ENCODE results near the gene CASP3. TPM values are rescaled to one million over a fixed set of nuclear protein-coding genes. Genes with fewer than 3 reads are reported as not detected.
"Not testable (repeated sequence)": the region's sequence is repeated elsewhere in the genome, so short reads cannot be mapped to it uniquely, and the experiment has no call there.

Gene CASP3
- polyA plus RNA-seq, 1 experiment = 20.5 TPM

- no peak for DNase-seq (ENCODE audit: low read depth)
- no peaks in the 10 kb centered on the region for H3K36me3 ChIP-seq (ENCODE audit: control insufficient read depth, insufficient read depth, low read length)
Measured at GRCh38 chr4:184616633-184617551, 32.4 kb downstream of the CASP3 start.

GRCh38 chr4:184616168-184616567 is 33.1 kb downstream of the CASP3 start:
- H3K27me3 ChIP-seq (ENCODE audit: control insufficient read depth, insufficient read depth, low read length); DNase-seq (ENCODE audit: low read depth); CTCF ChIA-PET; H3K36me3 ChIP-seq (ENCODE audit: control insufficient read depth, insufficient read depth, low read length); POLR2A ChIA-PET; H3K4me3 ChIP-seq (ENCODE audit: low read depth, low read length): not testable (repeated sequence)

More at GRCh38 chr4:184616633-184617551, 32.4 kb downstream of the CASP3 start:
- TF ChIP-seq CTCF (IDR thresholded peaks at IDR 0.05; ENCODE audit: insufficient read depth, low read depth, low read length) = no peak
- Histone ChIP-seq H3K4me3 (ENCODE audit: low read depth, low read length) (no peak overlapping the region), H3K27me3 (ENCODE audit: control insufficient read depth, insufficient read depth, low read length) (no peaks in the 10 kb centered on the region)
- POLR2A ChIA-PET = no interaction called here
- CTCF ChIA-PET = no interaction called here

- no peak for TF ChIP-seq CTCF (IDR thresholded peaks at IDR 0.05; ENCODE audit: insufficient read depth, low read depth, low read length)
- CTCF ChIA-PET = no interaction called here
- POLR2A ChIA-PET = no interaction called here
Measured at GRCh38 chr4:184614509-184614908, 34.7 kb downstream of the CASP3 start.

GRCh38 chr4:184613405-184613804 is 35.8 kb downstream of the CASP3 start:
- H3K27me3 ChIP-seq (ENCODE audit: control insufficient read depth, insufficient read depth, low read length) = no peaks in the 10 kb centered on the region
- H3K4me3 ChIP-seq (ENCODE audit: low read depth, low read length) = no peak overlapping the region
- no peaks in the 10 kb centered on the region for H3K36me3 ChIP-seq (ENCODE audit: control insufficient read depth, insufficient read depth, low read length)
- ChIA-PET POLR2A (no interaction called here), CTCF (no interaction called here)
- TF ChIP-seq CTCF (IDR thresholded peaks at IDR 0.05; ENCODE audit: insufficient read depth, low read depth, low read length) = no peak
- no peak for DNase-seq (ENCODE audit: low read depth)

More at GRCh38 chr4:184614509-184614908, 34.7 kb downstream of the CASP3 start:
- Histone ChIP-seq H3K4me3 (ENCODE audit: low read depth, low read length) (no peak overlapping the region), H3K27me3 (ENCODE audit: control insufficient read depth, insufficient read depth, low read length) (no peaks in the 10 kb centered on the region), H3K36me3 (ENCODE audit: control insufficient read depth, insufficient read depth, low read length) (no peaks in the 10 kb centered on the region)
- no peak for DNase-seq (ENCODE audit: low read depth)

GRCh38 chr4:184612074-184612473 is 37.2 kb downstream of the CASP3 start:
- no peak for DNase-seq (ENCODE audit: low read depth)
- TF ChIP-seq CTCF (IDR thresholded peaks at IDR 0.05; ENCODE audit: insufficient read depth, low read depth, low read length) = no peak
- ChIA-PET CTCF (no interaction called here), POLR2A (no interaction called here)
- Histone ChIP-seq H3K4me3 (ENCODE audit: low read depth, low read length) (no peak overlapping the region), H3K36me3 (ENCODE audit: control insufficient read depth, insufficient read depth, low read length) (no peaks in the 10 kb centered on the region), H3K27me3 (ENCODE audit: control insufficient read depth, insufficient read depth, low read length) (no peaks in the 10 kb centered on the region)

- H3K36me3 ChIP-seq (ENCODE audit: control insufficient read depth, insufficient read depth, low read length); DNase-seq (ENCODE audit: low read depth); H3K4me3 ChIP-seq (ENCODE audit: low read depth, low read length); POLR2A ChIA-PET; CTCF ChIA-PET; H3K27me3 ChIP-seq (ENCODE audit: control insufficient read depth, insufficient read depth, low read length): not testable (repeated sequence)
Measured at GRCh38 chr4:184607429-184607828, 41.8 kb downstream of the CASP3 start.

GRCh38 chr4:184602857-184603256 is 46.4 kb downstream of the CASP3 start:
- H3K27me3 ChIP-seq (ENCODE audit: control insufficient read depth, insufficient read depth, low read length); H3K36me3 ChIP-seq (ENCODE audit: control insufficient read depth, insufficient read depth, low read length); CTCF ChIA-PET; POLR2A ChIA-PET; H3K4me3 ChIP-seq (ENCODE audit: low read depth, low read length); DNase-seq (ENCODE audit: low read depth): not testable (repeated sequence)

- H3K4me3 ChIP-seq (ENCODE audit: low read depth, low read length); H3K36me3 ChIP-seq (ENCODE audit: control insufficient read depth, insufficient read depth, low read length); CTCF ChIA-PET; H3K27me3 ChIP-seq (ENCODE audit: control insufficient read depth, insufficient read depth, low read length); DNase-seq (ENCODE audit: low read depth); POLR2A ChIA-PET: not testable (repeated sequence)
Measured at GRCh38 chr4:184600982-184601381, 48.3 kb downstream of the CASP3 start.

Data from BJ (cell line).